Measurements from ENCODE around the gene CYP11A1. TPM values are rescaled to one million over a fixed set of nuclear protein-coding genes. Genes with fewer than 3 reads are reported as not detected.

Gene CYP11A1
- total RNA-seq, 4 donors from 2014 or later = 0.67 to 3.7 (median 2.7) TPM

- peaks cover 14% of the 10 kb centered on the region for H3K27me3 ChIP-seq
- 80% methylated on average over 2 of the region's 6 CpGs; no CpG with 5 or more reads in 1 of the 2 donors for WGBS, 2 donors (ENCODE audit: low coverage in 1 of 2)
- ATAC-seq = no peak
- H3K27ac ChIP-seq = peak overlapping the region in 2 of 4 donors; percentile 36 to 60
- H3K36me3 ChIP-seq = no peaks in the 10 kb centered on the region
- H3K4me3 ChIP-seq = no peak overlapping the region
- no peak for TF ChIP-seq CTCF (IDR thresholded peaks at IDR 0.05)
- no peak for TF ChIP-seq EP300 (IDR thresholded peaks at IDR 0.05)
- no peak for TF ChIP-seq POLR2A (IDR thresholded peaks at IDR 0.05)
- TF ChIP-seq POLR2AphosphoS5 (IDR thresholded peaks at IDR 0.05) = no peak
- no peaks in the 10 kb centered on the region for H3K9me3 ChIP-seq
- H3K4me1 ChIP-seq = peaks cover 0 to 25% (median 0%) of the 10 kb centered on the region in 3 donors
These were observed 18.3 kb upstream of the CYP11A1 start for GRCh38 chr15:74385733-74386132.

GRCh38 chr15:74384881-74385643 lies 17.6 kb upstream of the CYP11A1 start:
- WGBS, 2 donors (ENCODE audit: low coverage in 1 of 2) = 65% methylated on average over 8 of the region's 8 CpGs; no CpG with 5 or more reads in 1 of the 2 donors
- Histone ChIP-seq H3K9me3 (no peaks in the 10 kb centered on the region), H3K4me1 (peaks cover 0 to 25% (median 0%) of the 10 kb centered on the region in 3 donors), H3K27me3 (peaks cover 17% of the 10 kb centered on the region), H3K27ac (peak overlapping the region in 2 of 4 donors; percentile 36 to 60), H3K36me3 (no peaks in the 10 kb centered on the region), H3K4me3 (no peak overlapping the region)
- TF ChIP-seq POLR2AphosphoS5 (IDR thresholded peaks at IDR 0.05) = no peak
- no peak for TF ChIP-seq POLR2A (IDR thresholded peaks at IDR 0.05)
- no peak for TF ChIP-seq EP300 (IDR thresholded peaks at IDR 0.05)
- TF ChIP-seq CTCF (IDR thresholded peaks at IDR 0.05) = no peak
- peak; percentile 45 for ATAC-seq

GRCh38 chr15:74384566-74384880 lies 17.1 kb upstream of the CYP11A1 start:
- WGBS, 2 donors (ENCODE audit: low coverage in 1 of 2) = 33% methylated on average over 1 of the region's 3 CpGs; no CpG with 5 or more reads in 1 of the 2 donors
- no peak overlapping the region for H3K4me3 ChIP-seq
- no peak overlapping the region for H3K27ac ChIP-seq
- H3K9me3 ChIP-seq = no peaks in the 10 kb centered on the region
- H3K36me3 ChIP-seq = no peaks in the 10 kb centered on the region
- H3K4me1 ChIP-seq = peaks cover 0 to 25% (median 0%) of the 10 kb centered on the region in 3 donors
- no peak for TF ChIP-seq POLR2AphosphoS5 (IDR thresholded peaks at IDR 0.05)
- TF ChIP-seq EP300 (IDR thresholded peaks at IDR 0.05) = no peak
- TF ChIP-seq CTCF (IDR thresholded peaks at IDR 0.05) = no peak
- no peak for TF ChIP-seq POLR2A (IDR thresholded peaks at IDR 0.05)
- no peak for ATAC-seq
- H3K27me3 ChIP-seq = peaks cover 17% of the 10 kb centered on the region

- 66 to 75% methylated on average over 4 to 5 of the region's 8 CpGs for WGBS, 2 donors (ENCODE audit: low coverage in 1 of 2)
- TF ChIP-seq CTCF (IDR thresholded peaks at IDR 0.05) = no peak
- Histone ChIP-seq H3K27ac (no peak overlapping the region), H3K36me3 (no peaks in the 10 kb centered on the region), H3K27me3 (peaks cover 17% of the 10 kb centered on the region), H3K9me3 (no peaks in the 10 kb centered on the region), H3K4me1 (peaks cover 0 to 25% (median 0%) of the 10 kb centered on the region in 3 donors), H3K4me3 (no peak overlapping the region)
- no peak for ATAC-seq
These were observed 16.5 kb upstream of the CYP11A1 start for GRCh38 chr15:74383695-74384565.

Measured in gastroesophageal sphincter (tissue), 4 donors.